ENCODE measurements around the gene GNAT1. TPM values are rescaled to one million over a fixed set of nuclear protein-coding genes. Genes with fewer than 3 reads are reported as not detected.

The GNAT1 gene
- total RNA-seq, 2 experiments from 2014 or later: not detected

- H3K4me1 ChIP-seq (ENCODE audit: insufficient read depth, low read length, poor library complexity, severe bottlenecking): peaks cover 5% of the 10 kb centered on the region
- no peaks in the 10 kb centered on the region for H3K9me3 ChIP-seq (ENCODE audit: low read length)
- H3K9me2 ChIP-seq (ENCODE audit: insufficient read depth, low read length): no peaks in the 10 kb centered on the region
- no peaks in the 10 kb centered on the region for H3K79me2 ChIP-seq (ENCODE audit: insufficient read depth, low read depth, low read length)
- no peak overlapping the region for H3K27ac ChIP-seq (ENCODE audit: low read depth, low read length, poor library complexity, severe bottlenecking)
- no peaks in the 10 kb centered on the region for H3K36me3 ChIP-seq (ENCODE audit: insufficient read depth, low read length)
- ChIA-PET POLR2A (no interaction called here), CTCF (ENCODE audit: unreplicated experiment) (no interaction called here)
- H3K4me2 ChIP-seq (ENCODE audit: low read length): no peak overlapping the region
- BruUV-seq (replicated peaks): no TSS peak
- H4K20me1 ChIP-seq (ENCODE audit: insufficient read depth, low read length): no peaks in the 10 kb centered on the region
- TF ChIP-seq CTCF (conservative IDR thresholded peaks at IDR 0.05; ENCODE audit: low read length) (no peak), EZH2phosphoT487 (IDR thresholded peaks at IDR 0.05; ENCODE audit: borderline replicate concordance, low read depth, low read length) (no peak)
- intact Hi-C loops (cut with micrococcal nuclease; ENCODE audit: unreplicated experiment): no loop called here
- H2AFZ ChIP-seq (ENCODE audit: low read length): no peak overlapping the region
- no peak overlapping the region for H3K4me3 ChIP-seq (ENCODE audit: low read depth, low read length, poor library complexity, severe bottlenecking)
- DNase-seq (ENCODE audit: low spot score): peak; percentile 11
These were observed 33.4 kb upstream of the GNAT1 start for GRCh38 chr3:50157827-50158529.

GRCh38 chr3:50158530-50159146, 32.8 kb upstream of the GNAT1 start:
- Histone ChIP-seq H3K9me2 (ENCODE audit: insufficient read depth, low read length) (no peaks in the 10 kb centered on the region), H4K20me1 (ENCODE audit: insufficient read depth, low read length) (no peaks in the 10 kb centered on the region), H3K4me1 (ENCODE audit: insufficient read depth, low read length, poor library complexity, severe bottlenecking) (peaks cover 5% of the 10 kb centered on the region), H3K9me3 (ENCODE audit: low read length) (no peaks in the 10 kb centered on the region), H3K27ac (ENCODE audit: low read depth, low read length, poor library complexity, severe bottlenecking) (no peak overlapping the region), H3K4me2 (ENCODE audit: low read length) (no peak overlapping the region), H3K4me3 (ENCODE audit: low read depth, low read length, poor library complexity, severe bottlenecking) (no peak overlapping the region), H3K79me2 (ENCODE audit: insufficient read depth, low read depth, low read length) (no peaks in the 10 kb centered on the region), H3K36me3 (ENCODE audit: insufficient read depth, low read length) (no peaks in the 10 kb centered on the region), H2AFZ (ENCODE audit: low read length) (no peak overlapping the region)
- DNase-seq (ENCODE audit: low spot score): no peak
- POLR2A ChIA-PET: no interaction called here
- CTCF ChIA-PET (ENCODE audit: unreplicated experiment): no interaction called here
- no TSS peak for BruUV-seq (replicated peaks)
- intact Hi-C loops (cut with micrococcal nuclease; ENCODE audit: unreplicated experiment): no loop called here
- TF ChIP-seq CTCF (conservative IDR thresholded peaks at IDR 0.05; ENCODE audit: low read length) (no peak), EZH2phosphoT487 (IDR thresholded peaks at IDR 0.05; ENCODE audit: borderline replicate concordance, low read depth, low read length) (no peak)

- Histone ChIP-seq H3K4me1 (ENCODE audit: insufficient read depth, low read length, poor library complexity, severe bottlenecking) (no peaks in the 10 kb centered on the region), H3K9me2 (ENCODE audit: insufficient read depth, low read length) (no peaks in the 10 kb centered on the region), H3K79me2 (ENCODE audit: insufficient read depth, low read depth, low read length) (no peaks in the 10 kb centered on the region), H3K4me2 (ENCODE audit: low read length) (no peak overlapping the region), H2AFZ (ENCODE audit: low read length) (no peak overlapping the region), H3K9me3 (ENCODE audit: low read length) (no peaks in the 10 kb centered on the region), H4K20me1 (ENCODE audit: insufficient read depth, low read length) (no peaks in the 10 kb centered on the region), H3K36me3 (ENCODE audit: insufficient read depth, low read length) (no peaks in the 10 kb centered on the region), H3K27ac (ENCODE audit: low read depth, low read length, poor library complexity, severe bottlenecking) (no peak overlapping the region), H3K4me3 (ENCODE audit: low read depth, low read length, poor library complexity, severe bottlenecking) (no peak overlapping the region)
- DNase-seq (ENCODE audit: low spot score): no peak
- no TSS peak for BruUV-seq (replicated peaks)
- intact Hi-C loops (cut with micrococcal nuclease; ENCODE audit: unreplicated experiment): no loop called here
- no peak for TF ChIP-seq EZH2phosphoT487 (IDR thresholded peaks at IDR 0.05; ENCODE audit: borderline replicate concordance, low read depth, low read length)
- TF ChIP-seq CTCF (conservative IDR thresholded peaks at IDR 0.05; ENCODE audit: low read length): no peak
- ChIA-PET CTCF (ENCODE audit: unreplicated experiment) (no interaction called here), POLR2A (no interaction called here)
These were observed 30.8 kb upstream of the GNAT1 start for GRCh38 chr3:50160561-50160983.

Data from OCI-LY7 (cell line).